Activated CD4-positive, alpha-beta T cell treated with anti-CD3 and anti-CD28 coated beads, Interleukin-2, amount 50 U/mL, for 4 hours (primary cell): ENCODE measurements around the gene PRKCE.

Experiments
- DNase-seq, 2 experiments: peaks; one replicate each; pipeline ENCODE4 v3.0.0-alpha.2; 2020

Gene PRKCE

GRCh38 chr2:45814951-45815621 is 163.6 kb downstream of the PRKCE start:
- no peak for DNase-seq

- no peak for DNase-seq
Observed at GRCh38 chr2:45816272-45816671, 164.8 kb downstream of the PRKCE start.

GRCh38 chr2:45818591-45818990 is 167.1 kb downstream of the PRKCE start:
- no peak for DNase-seq

GRCh38 chr2:45820048-45820447 is 168.6 kb downstream of the PRKCE start:
- DNase-seq, result no peak

- no peak for DNase-seq
Observed at GRCh38 chr2:45821558-45822271, 170.2 kb downstream of the PRKCE start.

GRCh38 chr2:45822272-45822630 is 170.8 kb downstream of the PRKCE start:
- no peak for DNase-seq

GRCh38 chr2:45823723-45824206 is 172.3 kb downstream of the PRKCE start:
- DNase-seq, result no peak

GRCh38 chr2:45825001-45825651 is 173.7 kb downstream of the PRKCE start:
- no peak for DNase-seq

GRCh38 chr2:45826460-45826859 is 175.0 kb downstream of the PRKCE start:
- no peak for DNase-seq

- DNase-seq, result no peak
Observed at GRCh38 chr2:45826884-45827635, 175.6 kb downstream of the PRKCE start.

- no peak for DNase-seq
Observed at GRCh38 chr2:45830322-45830721, 178.8 kb downstream of the PRKCE start.

- DNase-seq, result no peak
Observed at GRCh38 chr2:45833301-45833967, 182.0 kb downstream of the PRKCE start.

GRCh38 chr2:45833968-45834344 is 182.5 kb downstream of the PRKCE start:
- no peak for DNase-seq

GRCh38 chr2:45834372-45834771 is 182.9 kb downstream of the PRKCE start:
- DNase-seq, result no peak

- DNase-seq, result no peak
Observed at GRCh38 chr2:45834858-45835257, 183.4 kb downstream of the PRKCE start.

- no peak for DNase-seq
Observed at GRCh38 chr2:45836316-45836715, 184.8 kb downstream of the PRKCE start.

- no peak for DNase-seq
Observed at GRCh38 chr2:45836740-45837139, 185.3 kb downstream of the PRKCE start.

GRCh38 chr2:45837812-45838341 is 186.4 kb downstream of the PRKCE start:
- no peak for DNase-seq

- no peak for DNase-seq
Observed at GRCh38 chr2:45839508-45840251, 188.2 kb downstream of the PRKCE start.

GRCh38 chr2:45840481-45840880 is 189.0 kb downstream of the PRKCE start:
- DNase-seq, result no peak

- no peak for DNase-seq
Observed at GRCh38 chr2:45841752-45842407, 190.4 kb downstream of the PRKCE start.
